IPS-NIHi7 (cell line): Measurements from ENCODE around the gene PTPRK.

ENCODE experiments used
- DNase-seq: peaks from one replicate; pipeline ENCODE4 v3.0.0; 2012; ENCODE audit warnings: mixed read lengths; ENCODE audit errors: extremely low spot score

PTPRK gene

GRCh38 chr6:128071212-128071611 lies 449.2 kb downstream of the PTPRK start:
- no peak for DNase-seq

- no peak for DNase-seq
Measured at GRCh38 chr6:128070406-128070805, 450.0 kb downstream of the PTPRK start.

GRCh38 chr6:128069188-128069587 lies 451.2 kb downstream of the PTPRK start:
- no peak for DNase-seq

- DNase-seq: no peak
Measured at GRCh38 chr6:128068119-128068479, 452.3 kb downstream of the PTPRK start.

- DNase-seq: no peak
Measured at GRCh38 chr6:128067446-128068118, 452.8 kb downstream of the PTPRK start.

- DNase-seq: no peak
Measured at GRCh38 chr6:128065072-128065471, 455.3 kb downstream of the PTPRK start.

- no peak for DNase-seq
Measured at GRCh38 chr6:128064540-128064895, 455.9 kb downstream of the PTPRK start.

- no peak for DNase-seq
Measured at GRCh38 chr6:128063850-128064539, 456.4 kb downstream of the PTPRK start.

- DNase-seq: no peak
Measured at GRCh38 chr6:128062882-128063603, 457.4 kb downstream of the PTPRK start.

- DNase-seq: no peak
Measured at GRCh38 chr6:128057946-128058345, 462.5 kb downstream of the PTPRK start.

GRCh38 chr6:128057541-128057940 lies 462.9 kb downstream of the PTPRK start:
- DNase-seq: no peak

GRCh38 chr6:128053109-128053508 lies 467.3 kb downstream of the PTPRK start:
- DNase-seq: no peak

- no peak for DNase-seq
Measured at GRCh38 chr6:128047989-128048388, 472.4 kb downstream of the PTPRK start.

- no peak for DNase-seq
Measured at GRCh38 chr6:128046033-128046432, 474.4 kb downstream of the PTPRK start.

GRCh38 chr6:128039543-128039942 lies 480.9 kb downstream of the PTPRK start:
- DNase-seq: no peak

- no peak for DNase-seq
Measured at GRCh38 chr6:128036808-128037570, 483.4 kb downstream of the PTPRK start.

GRCh38 chr6:128033156-128033555 lies 487.2 kb downstream of the PTPRK start:
- DNase-seq: no peak

GRCh38 chr6:128032042-128032441 lies 488.4 kb downstream of the PTPRK start:
- DNase-seq: no peak

- no peak for DNase-seq
Measured at GRCh38 chr6:128029826-128030225, 490.6 kb downstream of the PTPRK start.

- DNase-seq: no peak
Measured at GRCh38 chr6:128028183-128028582, 492.2 kb downstream of the PTPRK start.

GRCh38 chr6:128025478-128025877 lies 494.9 kb downstream of the PTPRK start:
- DNase-seq: peak; percentile 8

GRCh38 chr6:128024969-128025368 lies 495.4 kb downstream of the PTPRK start:
- no peak for DNase-seq
